IPS-15b (cell line): ENCODE results near the gene PILRA.

Experiments
- H3K27me3 ChIP-seq: one replicate; pipeline ENCODE4 v1.6.1; 2013; ENCODE audit warnings: low read length; ENCODE audit not compliant: control insufficient read depth, insufficient read depth
- H3K36me3 ChIP-seq: one replicate; pipeline ENCODE4 v1.6.1; 2013; ENCODE audit warnings: low read length; ENCODE audit not compliant: control insufficient read depth, insufficient read depth
- H3K4me1 ChIP-seq: one replicate; pipeline ENCODE4 v1.6.1; 2013; ENCODE audit warnings: mild to moderate bottlenecking, low read length; ENCODE audit not compliant: control insufficient read depth, insufficient read depth
- H3K4me3 ChIP-seq: one replicate; pipeline ENCODE4 v1.5.1; 2013; ENCODE audit warnings: low read depth, low read length
- H3K9ac ChIP-seq: one replicate; pipeline ENCODE4 v1.6.1; 2013; ENCODE audit warnings: low read depth, mild to moderate bottlenecking, low read length
- H3K9me3 ChIP-seq: one replicate; pipeline ENCODE4 v1.6.1; 2013; ENCODE audit warnings: mild to moderate bottlenecking, low read length; ENCODE audit not compliant: control insufficient read depth, insufficient read depth

The PILRA gene

DNA sequence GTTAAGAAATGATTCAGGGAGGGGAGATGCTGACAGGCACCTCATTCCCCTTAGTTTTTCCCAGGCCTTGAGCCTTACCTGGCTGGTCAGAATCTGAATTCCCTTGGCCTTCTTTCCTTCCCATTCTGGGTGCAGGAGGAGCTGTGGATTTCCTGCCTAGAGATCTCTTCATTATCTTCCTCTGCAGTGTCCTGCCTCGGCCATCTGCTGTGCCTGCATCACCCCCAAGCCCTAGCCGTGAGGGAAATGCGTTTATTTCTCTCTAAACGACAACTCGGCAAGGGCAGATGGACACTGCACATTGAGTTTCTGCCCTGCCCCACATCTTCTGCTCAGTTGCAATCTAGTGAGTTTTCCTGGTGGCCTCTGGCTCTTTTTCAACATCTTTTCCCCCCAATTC, 28.5 kb downstream of the PILRA start:
- H3K4me3 ChIP-seq = no peak overlapping the region
- no peaks in the 10 kb centered on the region for H3K27me3 ChIP-seq
- no peaks in the 10 kb centered on the region for H3K36me3 ChIP-seq
- no peaks in the 10 kb centered on the region for H3K9me3 ChIP-seq
- peaks cover 5% of the 10 kb centered on the region for H3K4me1 ChIP-seq
- H3K9ac ChIP-seq = no peak overlapping the region

DNA sequence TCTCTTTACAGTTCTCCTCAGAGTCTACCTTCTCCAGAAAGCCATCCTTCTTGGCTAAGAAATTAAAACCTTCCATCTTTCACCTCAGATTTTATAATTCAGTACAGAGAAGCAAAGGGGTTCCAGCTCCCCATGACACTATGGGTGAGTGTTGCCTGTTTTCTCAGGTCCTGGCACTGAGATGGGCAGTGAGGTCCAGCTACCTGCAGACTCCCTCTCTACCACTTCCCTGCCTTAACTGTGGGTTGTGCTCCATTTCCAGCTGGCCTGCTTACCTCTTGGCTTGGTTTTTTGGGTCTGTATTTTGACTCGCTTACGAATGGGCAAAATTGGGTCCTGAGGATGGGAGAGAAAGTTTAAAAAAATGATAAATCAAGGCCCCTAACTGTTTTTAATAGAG, 29.0 kb downstream of the PILRA start:
- H3K9me3 ChIP-seq = no peaks in the 10 kb centered on the region
- H3K27me3 ChIP-seq = no peaks in the 10 kb centered on the region
- H3K9ac ChIP-seq = no peak overlapping the region
- no peak overlapping the region for H3K4me3 ChIP-seq
- H3K36me3 ChIP-seq = no peaks in the 10 kb centered on the region
- H3K4me1 ChIP-seq = peaks cover 5% of the 10 kb centered on the region

DNA sequence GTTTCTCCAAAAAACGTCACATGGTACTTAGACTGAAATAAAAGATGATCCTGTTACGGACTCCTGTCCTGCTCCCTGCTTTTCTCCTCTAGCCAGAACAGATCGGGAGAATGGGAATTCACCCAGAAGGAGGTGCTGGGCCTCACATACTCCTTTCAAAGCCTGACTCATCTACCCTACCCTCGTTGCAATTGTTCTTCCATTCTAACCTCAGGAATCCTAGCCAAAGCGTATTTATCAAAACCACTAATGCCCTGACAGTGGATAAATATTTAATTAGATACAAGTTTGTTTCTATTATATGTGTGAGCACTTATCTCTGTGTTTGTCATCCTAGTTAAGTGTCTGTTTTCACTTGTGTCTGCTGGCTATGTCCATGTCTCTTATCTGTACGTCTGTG, 33.5 kb downstream of the PILRA start:
- no peaks in the 10 kb centered on the region for H3K4me1 ChIP-seq
- no peaks in the 10 kb centered on the region for H3K27me3 ChIP-seq
- no peaks in the 10 kb centered on the region for H3K36me3 ChIP-seq
- no peak overlapping the region for H3K4me3 ChIP-seq
- H3K9ac ChIP-seq = no peak overlapping the region
- no peaks in the 10 kb centered on the region for H3K9me3 ChIP-seq

DNA sequence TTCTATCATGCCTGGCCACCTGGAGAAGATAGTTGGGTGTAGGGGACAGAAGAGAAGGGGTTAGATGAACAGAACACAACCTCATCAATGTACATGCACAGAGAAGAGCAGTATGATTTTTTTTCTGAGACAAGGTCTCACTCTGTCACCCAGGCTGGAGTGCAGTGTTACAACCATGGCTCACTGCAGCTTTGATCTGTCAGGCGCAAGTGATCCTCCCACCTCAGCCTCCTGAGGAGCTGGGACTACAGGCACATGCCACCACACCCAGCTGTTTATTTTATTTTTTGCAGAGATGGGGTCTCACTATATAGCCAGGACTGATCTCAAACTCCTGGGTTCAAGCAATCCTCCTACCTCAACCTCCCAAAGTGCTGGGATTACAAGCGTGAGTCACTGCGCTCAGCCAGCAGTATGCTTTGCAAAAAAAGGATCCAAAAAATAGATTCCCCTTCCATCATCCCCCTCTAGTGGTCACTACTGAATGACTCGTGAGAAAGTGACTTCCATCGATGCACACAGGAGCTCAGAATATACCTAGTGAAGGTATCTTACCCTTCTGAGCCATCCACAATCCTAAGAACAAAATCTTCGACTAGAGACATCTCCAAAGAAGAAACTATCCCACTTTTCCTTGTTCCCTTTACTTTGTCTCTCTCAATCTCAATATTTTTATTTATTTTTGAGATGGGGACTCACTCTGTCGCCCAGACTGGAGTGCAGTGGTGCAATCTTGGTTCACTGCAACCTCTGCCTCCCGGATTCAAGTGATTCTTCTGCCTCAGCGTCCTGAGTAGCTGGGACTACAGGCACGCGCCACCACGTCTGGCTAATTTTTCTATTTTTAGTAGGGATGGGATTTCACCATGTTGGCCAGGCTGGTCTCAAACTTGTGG, 34.2 kb downstream of the PILRA start:
- Histone ChIP-seq H3K36me3 (no peaks in the 10 kb centered on the region), H3K4me1 (no peaks in the 10 kb centered on the region), H3K27me3 (no peaks in the 10 kb centered on the region), H3K4me3 (no peak overlapping the region), H3K9me3 (no peaks in the 10 kb centered on the region), H3K9ac (no peak overlapping the region)

DNA sequence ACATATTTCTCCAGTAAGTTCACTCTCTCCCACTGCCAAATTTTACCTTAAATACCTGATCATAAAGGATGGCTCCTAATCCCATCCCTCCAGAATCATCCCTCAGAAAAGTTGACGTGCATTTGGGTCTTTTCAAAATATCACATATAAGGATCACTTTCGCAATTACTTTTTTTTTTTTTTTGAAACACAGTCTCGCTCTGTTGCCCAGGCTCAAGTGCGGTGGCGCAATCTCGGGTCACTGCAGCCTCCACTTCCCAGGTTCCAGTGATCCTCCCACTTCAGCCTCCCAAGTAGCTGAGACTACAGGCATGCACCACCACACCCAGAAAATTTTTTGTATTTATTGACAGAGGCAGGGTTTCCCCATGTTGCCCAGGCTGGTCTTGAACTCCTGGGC, 37.8 kb downstream of the PILRA start:
- Histone ChIP-seq H3K27me3 (no peaks in the 10 kb centered on the region), H3K9ac (no peak overlapping the region), H3K4me1 (no peaks in the 10 kb centered on the region), H3K36me3 (no peaks in the 10 kb centered on the region), H3K4me3 (no peak overlapping the region), H3K9me3 (no peaks in the 10 kb centered on the region)

DNA sequence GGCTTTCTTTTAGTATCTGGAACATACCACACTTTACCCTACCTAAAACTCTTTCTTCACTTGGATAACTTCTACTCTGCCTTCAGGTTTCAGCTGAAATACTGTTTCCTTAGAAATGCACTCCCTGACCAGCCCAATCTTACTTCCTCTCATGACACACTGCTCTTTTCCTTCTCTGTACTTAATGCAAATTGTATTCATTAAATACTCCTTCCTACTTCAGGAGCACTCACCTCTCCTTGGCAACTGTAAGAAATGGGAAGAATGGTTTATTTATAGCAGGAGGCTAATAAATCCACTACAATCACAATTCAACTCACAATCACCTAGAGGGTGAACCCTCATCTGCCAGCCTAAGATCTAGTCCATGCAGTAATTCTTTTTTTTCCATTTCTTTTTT, 40.1 kb downstream of the PILRA start:
- H3K4me3 ChIP-seq = no peak overlapping the region
- no peaks in the 10 kb centered on the region for H3K4me1 ChIP-seq
- peak overlapping the region; percentile 12 for H3K9ac ChIP-seq
- no peaks in the 10 kb centered on the region for H3K36me3 ChIP-seq
- no peaks in the 10 kb centered on the region for H3K9me3 ChIP-seq
- no peaks in the 10 kb centered on the region for H3K27me3 ChIP-seq

DNA sequence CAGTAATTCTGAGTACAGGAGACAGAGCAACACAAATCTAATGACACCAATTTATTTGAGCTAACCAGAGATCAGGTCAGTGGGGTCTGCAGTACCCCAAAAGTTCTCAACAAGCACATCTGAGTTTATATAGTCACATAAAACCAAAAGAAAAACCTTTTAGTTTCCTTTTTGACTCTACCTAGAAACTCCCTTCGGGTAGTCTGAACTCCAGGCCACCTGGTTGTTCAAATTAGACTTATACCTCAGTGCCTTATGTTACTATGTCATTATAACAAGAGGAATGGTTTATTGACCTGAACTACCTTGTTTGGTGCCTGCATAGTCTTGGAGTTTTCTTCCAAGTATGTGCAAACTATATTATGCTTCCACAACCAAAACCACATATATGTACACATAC, 40.6 kb downstream of the PILRA start:
- Histone ChIP-seq H3K4me3 (no peak overlapping the region), H3K4me1 (no peaks in the 10 kb centered on the region), H3K27me3 (no peaks in the 10 kb centered on the region), H3K9me3 (no peaks in the 10 kb centered on the region), H3K9ac (no peak overlapping the region), H3K36me3 (no peaks in the 10 kb centered on the region)

DNA sequence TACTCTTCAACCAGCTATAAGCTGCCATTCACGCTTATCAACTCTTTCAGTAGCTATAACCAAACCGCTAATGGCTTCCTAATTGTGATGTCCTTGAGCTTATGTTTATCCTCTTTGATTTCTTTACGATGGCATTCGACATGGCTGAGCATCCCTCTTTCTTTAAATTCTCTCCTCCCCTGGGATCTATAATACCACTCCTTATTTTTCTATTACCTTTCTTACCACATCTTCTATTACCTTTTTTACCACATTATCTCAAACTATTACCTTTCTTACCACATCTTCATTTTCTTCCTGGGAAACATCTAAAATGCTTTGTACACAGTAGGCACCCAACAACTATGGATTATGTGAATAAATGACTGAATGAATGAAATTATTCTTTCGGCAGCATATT, 42.2 kb downstream of the PILRA start:
- no peak overlapping the region for H3K4me3 ChIP-seq
- H3K4me1 ChIP-seq = no peaks in the 10 kb centered on the region
- no peaks in the 10 kb centered on the region for H3K36me3 ChIP-seq
- H3K9me3 ChIP-seq = no peaks in the 10 kb centered on the region
- H3K27me3 ChIP-seq = no peaks in the 10 kb centered on the region
- no peak overlapping the region for H3K9ac ChIP-seq

DNA sequence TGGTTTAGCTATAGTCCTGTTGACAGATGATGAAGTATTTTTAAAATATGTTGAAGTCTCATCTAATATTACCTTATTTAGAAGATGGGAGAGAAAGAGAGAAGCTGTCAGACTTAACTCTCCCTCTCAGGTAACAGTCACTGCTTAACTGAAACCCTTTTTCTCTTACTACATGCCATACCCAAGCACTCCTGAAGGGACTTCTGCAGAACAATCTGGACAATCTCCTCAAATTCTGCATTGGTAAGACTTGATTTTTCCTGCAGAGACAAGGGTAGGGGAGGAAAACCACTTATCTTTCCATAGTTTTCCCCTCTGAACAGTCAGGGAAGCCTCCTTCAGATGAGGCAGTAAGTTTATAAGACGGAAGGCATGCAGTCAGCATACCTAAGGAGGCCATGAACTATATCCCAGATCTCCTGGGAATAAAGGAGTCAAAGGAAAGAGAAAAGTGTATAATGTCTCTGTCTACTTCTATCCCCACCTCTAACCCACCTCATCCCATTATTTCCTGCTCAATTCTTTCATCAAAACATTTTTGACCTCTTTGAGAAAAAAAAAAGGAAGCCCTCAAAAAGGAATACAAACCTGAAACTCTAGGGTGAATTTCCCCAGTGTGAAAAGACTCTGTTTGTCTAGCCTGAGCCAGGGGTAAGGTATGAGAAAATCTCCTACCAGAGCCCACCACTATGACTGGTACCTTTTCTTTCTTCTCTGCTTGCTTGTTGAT, 45.8 kb downstream of the PILRA start:
- H3K9me3 ChIP-seq = no peaks in the 10 kb centered on the region
- no peaks in the 10 kb centered on the region for H3K4me1 ChIP-seq
- H3K4me3 ChIP-seq = no peak overlapping the region
- no peak overlapping the region for H3K9ac ChIP-seq
- no peaks in the 10 kb centered on the region for H3K36me3 ChIP-seq
- H3K27me3 ChIP-seq = no peaks in the 10 kb centered on the region

DNA sequence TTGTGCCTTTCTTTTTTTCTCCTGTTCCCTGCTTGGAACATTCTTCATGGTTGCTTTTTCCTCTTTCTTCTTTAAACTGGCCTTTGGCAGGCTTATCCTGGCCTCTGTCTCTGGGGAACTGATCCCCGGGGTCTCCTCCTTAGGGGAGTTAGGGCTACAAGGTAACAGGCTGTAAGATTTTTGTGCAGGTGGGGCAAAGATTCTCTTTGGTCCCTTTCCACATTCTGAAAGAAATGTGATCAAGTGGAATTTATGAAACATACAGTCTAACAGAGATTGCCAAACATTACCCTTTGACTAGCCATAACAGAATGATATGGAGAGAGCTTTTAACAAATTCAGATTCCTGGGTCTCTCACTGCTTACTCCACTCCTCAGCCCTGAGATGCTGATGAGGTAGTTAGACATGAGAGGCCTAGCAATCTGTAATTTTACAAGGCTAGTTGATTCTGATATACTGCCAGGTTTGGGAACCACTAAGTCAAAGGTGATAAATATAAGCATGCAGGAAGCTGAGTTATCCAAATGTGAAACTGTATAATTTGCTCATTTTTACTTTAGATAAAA, 46.5 kb downstream of the PILRA start:
- Histone ChIP-seq H3K4me3 (no peak overlapping the region), H3K4me1 (no peaks in the 10 kb centered on the region), H3K9ac (no peak overlapping the region), H3K36me3 (no peaks in the 10 kb centered on the region), H3K9me3 (no peaks in the 10 kb centered on the region), H3K27me3 (no peaks in the 10 kb centered on the region)

DNA sequence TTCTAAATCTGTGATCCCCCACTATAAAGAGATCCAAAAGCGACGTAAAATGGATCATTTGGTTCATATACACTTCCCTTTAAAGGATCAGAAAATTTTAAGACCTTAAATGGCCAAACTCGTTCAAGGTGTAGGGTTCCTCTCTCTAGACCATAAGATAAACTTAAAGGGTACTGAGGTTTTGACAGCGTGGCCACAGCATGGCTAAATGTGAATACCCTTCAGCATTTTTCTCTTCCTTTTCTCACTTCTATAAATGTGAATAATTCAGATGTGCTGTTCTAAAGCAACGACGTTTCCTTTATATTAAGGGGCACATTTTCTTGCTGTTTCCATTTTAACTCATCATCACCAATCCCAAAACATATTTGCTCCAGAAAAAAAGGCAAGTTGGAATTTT, 50.0 kb downstream of the PILRA start:
- Histone ChIP-seq H3K9ac (no peak overlapping the region), H3K36me3 (no peaks in the 10 kb centered on the region), H3K4me3 (no peak overlapping the region), H3K4me1 (no peaks in the 10 kb centered on the region), H3K27me3 (peaks cover 5% of the 10 kb centered on the region), H3K9me3 (no peaks in the 10 kb centered on the region)

DNA sequence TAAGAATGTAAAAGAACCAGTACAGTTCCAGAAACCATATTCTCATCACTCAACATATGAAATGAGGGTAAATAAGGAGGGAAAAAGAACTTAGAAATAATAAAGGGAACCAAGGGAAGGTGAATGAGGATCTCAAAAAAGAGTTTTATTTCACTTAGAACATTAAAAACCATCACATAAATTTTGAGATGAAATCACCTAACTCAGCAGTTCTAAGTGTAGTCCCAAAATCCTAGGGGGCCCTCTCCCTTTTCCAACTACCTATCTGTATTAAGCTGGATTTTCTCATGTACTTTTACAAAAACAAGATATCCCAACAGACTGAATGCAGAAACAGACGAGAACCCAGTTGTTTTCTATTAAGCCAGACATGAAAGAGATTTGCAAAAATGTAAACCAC, 52.1 kb downstream of the PILRA start:
- H3K36me3 ChIP-seq = no peaks in the 10 kb centered on the region
- peaks cover 5% of the 10 kb centered on the region for H3K27me3 ChIP-seq
- H3K9ac ChIP-seq = no peak overlapping the region
- no peak overlapping the region for H3K4me3 ChIP-seq
- H3K4me1 ChIP-seq = no peaks in the 10 kb centered on the region
- no peaks in the 10 kb centered on the region for H3K9me3 ChIP-seq
